Calu3 (cell line): ENCODE measurements around the gene GPX6. TPM values are rescaled to one million over a fixed set of nuclear protein-coding genes. Genes with fewer than 3 reads are reported as not detected.
"Not testable (repeated sequence)": the region's sequence is repeated elsewhere in the genome, so short reads cannot be mapped to it uniquely, and the experiment has no call there.

Experiments
- BruUV-seq: library from RNA; stranded (reverse); fragments of 400-500 nt; replicated peaks from 2 replicates; lab custom pipeline; 2021; lab: Mats Ljungman, UMichigan
- CTCF ChIA-PET: fragments of 300-600 bp; sonication (Branson Sonifier 250); formaldehyde crosslinking; loops from one replicate; lab custom pipeline; 2022; ENCODE audit warnings: antibody characterized with exemption; lab: Charles Lee
- DNase-seq: peaks from one replicate; pipeline ENCODE4 v3.0.0; 2022
- H3K27ac Mint-ChIP-seq: one replicate; pipeline ENCODE4 v1.8.0; 2022; ENCODE audit warnings: mixed read lengths; ENCODE audit not compliant: unreplicated experiment
- H3K27me3 Mint-ChIP-seq: one replicate; pipeline ENCODE4 v1.8.0; 2022; ENCODE audit warnings: mixed read lengths; ENCODE audit not compliant: unreplicated experiment
- H3K36me3 Mint-ChIP-seq: one replicate; pipeline ENCODE4 v1.8.0; 2022; ENCODE audit warnings: mild to moderate bottlenecking, moderate library complexity, mixed read lengths; ENCODE audit not compliant: insufficient read depth, unreplicated experiment
- H3K4me1 Mint-ChIP-seq: one replicate; pipeline ENCODE4 v1.8.0; 2022; ENCODE audit warnings: mild to moderate bottlenecking, low read depth, mixed read lengths; ENCODE audit not compliant: unreplicated experiment
- H3K4me3 Mint-ChIP-seq: one replicate; pipeline ENCODE4 v1.8.0; 2022; ENCODE audit warnings: mild to moderate bottlenecking, low read depth, moderate library complexity, mixed read lengths; ENCODE audit not compliant: unreplicated experiment
- H3K9me3 Mint-ChIP-seq: one replicate; pipeline ENCODE4 v1.8.0; 2022; ENCODE audit warnings: low read depth, mixed read lengths; ENCODE audit not compliant: unreplicated experiment
- CTCF ChIP-seq: fragments of 200-600 bp; IDR thresholded peaks from one replicate; pipeline ENCODE4 v1.8.0; 2022; ENCODE audit warnings: antibody characterized with exemption; ENCODE audit not compliant: unreplicated experiment
- intact Hi-C: fragments of 100-400 bp; cut with micrococcal nuclease; formaldehyde crosslinking; loops from one replicate; pipeline ENCODE4 v1.10.0; 2022; ENCODE audit not compliant: unreplicated experiment
- total RNA-seq: library from RNA; stranded (reverse); gene quantifications from 2 replicates; pipeline ENCODE4 v1.2.3, GENCODE V29; 2022

Gene GPX6
- total RNA-seq, 1 experiment from 2014 or later: not detected

GRCh38 chr6:28506807-28507475 lies 8.7 kb downstream of the GPX6 start:
- Mint-ChIP-seq H3K4me1 (no peaks in the 10 kb centered on the region), H3K9me3 (no peaks in the 10 kb centered on the region), H3K36me3 (no peaks in the 10 kb centered on the region), H3K27me3 (peaks cover 28% of the 10 kb centered on the region), H3K4me3 (no peak overlapping the region), H3K27ac (no peak overlapping the region)
- TF ChIP-seq CTCF: no peak
- BruUV-seq: no TSS peak
- DNase-seq: no peak
- CTCF ChIA-PET: no interaction called here
- intact Hi-C loops: no loop called here

GRCh38 chr6:28505733-28506132 lies 9.9 kb downstream of the GPX6 start:
- intact Hi-C loops: no loop called here
- Mint-ChIP-seq H3K27ac (no peak overlapping the region), H3K36me3 (no peaks in the 10 kb centered on the region), H3K9me3 (no peaks in the 10 kb centered on the region), H3K27me3 (peaks cover 28% of the 10 kb centered on the region), H3K4me3 (no peak overlapping the region), H3K4me1 (no peaks in the 10 kb centered on the region)
- CTCF ChIA-PET: interaction anchor here (0.7 kb wide), 1 partner anchor 1304 kb away, joined by 4 read pairs; no protein-coding TSS in a partner anchor
- TF ChIP-seq CTCF: no peak
- BruUV-seq: no TSS peak
- no peak for DNase-seq

GRCh38 chr6:28502709-28503305 lies 12.8 kb downstream of the GPX6 start:
- peaks cover 28% of the 10 kb centered on the region for H3K27me3 Mint-ChIP-seq
- BruUV-seq, intact Hi-C loops, DNase-seq, H3K9me3 Mint-ChIP-seq, CTCF ChIA-PET, H3K4me1 Mint-ChIP-seq, H3K4me3 Mint-ChIP-seq, H3K27ac Mint-ChIP-seq, H3K36me3 Mint-ChIP-seq: not testable (repeated sequence)

GRCh38 chr6:28502136-28502535 lies 13.5 kb downstream of the GPX6 start:
- BruUV-seq, H3K36me3 Mint-ChIP-seq, H3K4me3 Mint-ChIP-seq, intact Hi-C loops, H3K27ac Mint-ChIP-seq, H3K4me1 Mint-ChIP-seq, CTCF ChIA-PET, DNase-seq, H3K9me3 Mint-ChIP-seq: not testable (repeated sequence)
- peaks cover 21% of the 10 kb centered on the region for H3K27me3 Mint-ChIP-seq

- no peak for TF ChIP-seq CTCF
- H3K27ac Mint-ChIP-seq: no peak overlapping the region
- BruUV-seq: no TSS peak
- no peak for DNase-seq
- intact Hi-C loops: no loop called here
- CTCF ChIA-PET: no interaction called here
- H3K36me3 Mint-ChIP-seq: no peaks in the 10 kb centered on the region
- H3K4me3 Mint-ChIP-seq: no peak overlapping the region
- no peaks in the 10 kb centered on the region for H3K4me1 Mint-ChIP-seq
- no peaks in the 10 kb centered on the region for H3K9me3 Mint-ChIP-seq
- H3K27me3 Mint-ChIP-seq: peaks cover 13% of the 10 kb centered on the region
These were observed 14.3 kb downstream of the GPX6 start for GRCh38 chr6:28501259-28501658.
